Keratinocyte (primary cell): ENCODE measurements around the gene PUM1. TPM values are rescaled to one million over a fixed set of nuclear protein-coding genes. Genes with fewer than 3 reads are reported as not detected.

Experiments
- DNase-seq: peaks from one replicate; pipeline ENCODE4 v3.0.0-alpha.2; 2011; ENCODE audit warnings: low read depth, missing footprints, low spot score
- FAIRE-seq: peaks from 2 replicates; lab custom pipeline; 2011; peaks lifted over from hg19 to GRCh38; lab: Jason Lieb, UNC
- H2AFZ ChIP-seq: 2 replicates; pipeline ENCODE4 v1.6.0; 2012; ENCODE audit warnings: low read length, control low read depth, inconsistent platforms; ENCODE audit not compliant: control insufficient read depth
- H3K27ac ChIP-seq: 2 replicates; pipeline ENCODE4 v1.5.1; 2011; ENCODE audit warnings: low read length; ENCODE audit not compliant: control insufficient read depth, insufficient read depth
- H3K27me3 ChIP-seq: 3 replicates; pipeline ENCODE4 v1.6.0; 2011; ENCODE audit warnings: low read length; ENCODE audit not compliant: control insufficient read depth, insufficient read depth; ENCODE audit errors: extremely low read depth
- H3K36me3 ChIP-seq, 2 experiments: 2 replicates in 1 of 2; 3 replicates in 1 of 2; pipeline ENCODE4 v1.5.1; 2011; ENCODE audit warnings: low read length in 2 of 2, mild to moderate bottlenecking in 1 of 2; ENCODE audit not compliant: control insufficient read depth in 2 of 2, insufficient read depth in 2 of 2; ENCODE audit errors: extremely low read depth in 1 of 2
- H3K4me1 ChIP-seq: 3 replicates; pipeline ENCODE4 v1.5.1; 2011; ENCODE audit warnings: low read length; ENCODE audit not compliant: control insufficient read depth, insufficient read depth; ENCODE audit errors: extremely low read depth
- H3K4me2 ChIP-seq: 3 replicates; pipeline ENCODE4 v1.6.0; 2011; ENCODE audit warnings: low read depth, low read length; ENCODE audit not compliant: control insufficient read depth, insufficient read depth; ENCODE audit errors: extremely low read depth
- H3K4me3 ChIP-seq, 3 experiments: fragments of 200-600 bp in 1 of 3; sonication (generic) in 1 of 3; 2 replicates in 2 of 3; 3 replicates in 1 of 3; pipeline ENCODE4 v1.5.1; 2011 to 2016; ENCODE audit warnings: low read length in 3 of 3, mild to moderate bottlenecking in 3 of 3, control low read depth in 2 of 3, inconsistent platforms in 1 of 3, low read depth in 1 of 3, mixed read lengths in 1 of 3, mixed run types in 1 of 3, moderate library complexity in 1 of 3; ENCODE audit not compliant: control insufficient read depth in 2 of 3, insufficient read depth in 2 of 3; ENCODE audit errors: extremely low read depth in 1 of 3
- H3K79me2 ChIP-seq: 2 replicates; pipeline ENCODE4 v1.6.0; 2012; ENCODE audit warnings: low read length; ENCODE audit not compliant: control insufficient read depth, insufficient read depth
- H3K9ac ChIP-seq: 3 replicates; pipeline ENCODE4 v1.6.0; 2011; ENCODE audit warnings: low read length; ENCODE audit not compliant: control insufficient read depth, insufficient read depth; ENCODE audit errors: extremely low read depth
- H3K9me1 ChIP-seq: 3 replicates; pipeline ENCODE4 v1.6.0; 2011; ENCODE audit warnings: low read length; ENCODE audit not compliant: control insufficient read depth, insufficient read depth; ENCODE audit errors: extremely low read depth
- H3K9me3 ChIP-seq: 2 replicates; pipeline ENCODE4 v1.5.1; 2012; ENCODE audit warnings: low read depth, low read length; ENCODE audit not compliant: control insufficient read depth
- H4K20me1 ChIP-seq: 3 replicates; pipeline ENCODE4 v1.6.0; 2011; ENCODE audit warnings: low read length; ENCODE audit not compliant: control insufficient read depth, insufficient read depth; ENCODE audit errors: extremely low read depth
- CTCF ChIP-seq, 3 experiments: IDR thresholded peaks in 1 of 3; conservative IDR thresholded peaks in 1 of 3; optimal IDR thresholded peaks in 1 of 3; 2 replicates in 2 of 3; 3 replicates in 1 of 3; pipeline versions ENCODE3 to v1.5.1; 2011; ENCODE audit warnings: low read length in 3 of 3, mild to moderate bottlenecking in 3 of 3, moderate library complexity in 2 of 3, control low read depth in 1 of 3, inconsistent platforms in 1 of 3; ENCODE audit not compliant: insufficient read depth in 2 of 3; ENCODE audit errors: extremely low read depth in 1 of 3
- EZH2 ChIP-seq: IDR thresholded peaks from one replicate; pipeline ENCODE4 v1.6.1; 2012; ENCODE audit warnings: inconsistent platforms, mild to moderate bottlenecking, low read length, moderate library complexity
- dilution Hi-C: fragments of 300-500 bp; cut with MboI; formaldehyde crosslinking; loops from one replicate; pipeline ENCODE4 v1.7.0; 2020; ENCODE audit warnings: low sequenced_read_pairs; ENCODE audit not compliant: extremely low pct_ligation_motif_present
- polyA plus RNA-seq, 5 experiments: library from polyadenylated mRNA; depleted of rRNA in 3 of 5; stranded (reverse) in 3 of 5; stranded (forward) in 1 of 5; unstranded in 1 of 5; fragments of >200 nt; gene quantifications; 1 replicate in 1 of 5; 2 replicates in 3 of 5; 3 replicates in 1 of 5; pipeline versions ENCODE4 v1.2.1 to v1.2.3, GENCODE V29; 2011 to 2012; ENCODE audit warnings: missing spikeins in 2 of 5, low read depth in 1 of 5, low replicate concordance in 1 of 5

PUM1 gene
- polyA plus RNA-seq, 1 donor (not counting 4 experiments of a cell fraction or from before 2014, with no cell fraction given): 68.6 TPM

DNA sequence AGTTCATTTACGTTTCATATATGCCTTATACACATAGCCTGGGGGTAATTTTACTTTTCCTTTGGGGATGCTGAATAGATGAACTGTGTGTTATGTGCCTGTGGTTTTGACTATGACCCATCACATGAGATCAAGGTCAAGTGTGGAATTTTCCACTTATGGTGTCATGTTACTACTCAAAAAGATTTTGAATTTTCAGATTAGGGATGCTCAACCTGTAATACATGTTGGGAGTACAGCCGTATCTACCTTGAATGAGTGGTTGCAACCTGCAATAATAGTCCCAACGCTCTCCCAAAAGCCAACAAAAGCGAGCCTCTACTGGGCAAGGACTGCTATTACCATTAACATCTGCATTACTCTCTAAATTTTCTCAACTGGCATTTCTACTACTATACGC, 88.4 kb downstream of the PUM1 start:
- Histone ChIP-seq H3K27ac (no peak overlapping the region), H3K79me2 (peaks cover 56% of the 10 kb centered on the region), H3K9ac (no peak overlapping the region), H3K27me3 (no peaks in the 10 kb centered on the region), H2AFZ (no peak overlapping the region), H3K4me3 (no peak overlapping the region), H3K4me2 (no peak overlapping the region), H3K9me3 (no peaks in the 10 kb centered on the region), H3K9me1 (no peaks in the 10 kb centered on the region), H3K4me1 (peaks cover 6% of the 10 kb centered on the region), H3K36me3 (peaks cover 20 to 34% of the 10 kb centered on the region in 2 experiments), H4K20me1 (peaks cover 9% of the 10 kb centered on the region)
- DNase-seq (no peak), FAIRE-seq (no peak)
- TF ChIP-seq CTCF (optimal IDR thresholded peaks at IDR 0.05 in 1 of 3, IDR thresholded peaks at IDR 0.05 in 1 of 3, conservative IDR thresholded peaks at IDR 0.05 in 1 of 3; ENCODE audit: extremely low read depth in 1 of 3, insufficient read depth in 2 of 3, low read length in 3 of 3): peak in 2 of 3 experiments; percentile 19 to 34
- TF ChIP-seq EZH2: no peak
- dilution Hi-C loops: no loop called here

DNA sequence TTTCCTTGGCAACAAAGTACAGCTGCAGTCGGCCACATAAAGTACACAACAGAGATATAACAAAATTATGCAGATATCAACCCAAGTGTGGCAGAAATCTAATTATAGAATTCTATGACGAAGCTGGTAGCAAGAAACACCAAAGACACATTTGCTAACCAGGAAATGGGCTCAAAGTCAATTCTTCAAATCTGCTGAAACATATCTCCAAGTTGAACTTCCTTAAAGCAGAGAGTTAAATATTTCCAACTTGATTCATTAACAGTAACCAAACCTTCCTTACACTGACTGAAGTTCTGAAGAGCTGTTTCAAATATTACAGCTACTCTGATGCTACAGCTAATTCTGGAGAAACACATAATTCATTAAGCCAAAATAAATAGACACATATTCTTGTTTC, 89.4 kb downstream of the PUM1 start:
- peaks cover 6% of the 10 kb centered on the region for H3K4me1 ChIP-seq
- H3K36me3 ChIP-seq: peaks cover 22 to 33% of the 10 kb centered on the region in 2 experiments
- no peak overlapping the region for H3K9ac ChIP-seq
- no peak overlapping the region for H3K27ac ChIP-seq
- peaks cover 57% of the 10 kb centered on the region for H3K79me2 ChIP-seq
- TF ChIP-seq EZH2 (no peak), CTCF (optimal IDR thresholded peaks at IDR 0.05 in 1 of 3, IDR thresholded peaks at IDR 0.05 in 1 of 3, conservative IDR thresholded peaks at IDR 0.05 in 1 of 3; ENCODE audit: extremely low read depth in 1 of 3, insufficient read depth in 2 of 3, low read length in 3 of 3) (no peak)
- dilution Hi-C loops: no loop called here
- H3K27me3 ChIP-seq: no peaks in the 10 kb centered on the region
- no peak overlapping the region for H2AFZ ChIP-seq
- no peak overlapping the region for H3K4me2 ChIP-seq
- DNase-seq (no peak), FAIRE-seq (no peak)
- no peak overlapping the region for H3K4me3 ChIP-seq
- H3K9me1 ChIP-seq: no peaks in the 10 kb centered on the region
- H3K9me3 ChIP-seq: no peaks in the 10 kb centered on the region
- H4K20me1 ChIP-seq: peaks cover 14% of the 10 kb centered on the region
